NCI-H446 (cell line): ENCODE measurements around the gene TRAF7.

ENCODE experiments used
- DNase-seq, 2 experiments: peaks; one replicate each; lab custom pipeline; 2025; lab: John Stamatoyannopoulos, UW

The TRAF7 gene

GRCh38 chr16:2147981-2148671 lies 7.5 kb upstream of the TRAF7 start, which contains the start of gene RAB26:
RAB26 (plus strand) TSS chr16:2148625; CDS start chr16:2148784, 159 bp downstream.
- peak; percentile 89 to 96 for DNase-seq

GRCh38 chr16:2148714-2149629 lies 6.6 kb upstream of the TRAF7 start:
- DNase-seq, result peak in 1 of 2 experiments; percentile 32

GRCh38 chr16:2149630-2150417 lies 5.8 kb upstream of the TRAF7 start:
- DNase-seq, result no peak

- peak; percentile 83 to 94 for DNase-seq
These were observed 5.0 kb upstream of the TRAF7 start for GRCh38 chr16:2150418-2151187.

GRCh38 chr16:2151188-2152091 lies 4.1 kb upstream of the TRAF7 start:
- no peak for DNase-seq

GRCh38 chr16:2152695-2153506 lies 2.7 kb upstream of the TRAF7 start:
- DNase-seq, result peak in 1 of 2 experiments; percentile 60

- DNase-seq, result no peak
These were observed 970 bp upstream of the TRAF7 start for GRCh38 chr16:2154533-2155090.

GRCh38 chr16:2155977-2156848 lies 631 bp downstream of the TRAF7 start:
- no peak for DNase-seq

GRCh38 chr16:2156849-2157224 lies 1.3 kb downstream of the TRAF7 start:
- DNase-seq, result no peak

GRCh38 chr16:2157480-2158261 lies 2.1 kb downstream of the TRAF7 start:
- no peak for DNase-seq

- no peak for DNase-seq
These were observed 2.7 kb downstream of the TRAF7 start for GRCh38 chr16:2158262-2158638.

GRCh38 chr16:2159175-2159838 lies 3.7 kb downstream of the TRAF7 start:
- no peak for DNase-seq

- DNase-seq, result no peak
These were observed 5.5 kb downstream of the TRAF7 start for GRCh38 chr16:2160915-2161551.

- no peak for DNase-seq
These were observed 6.3 kb downstream of the TRAF7 start for GRCh38 chr16:2161911-2162310.

GRCh38 chr16:2162676-2163118 lies 7.1 kb downstream of the TRAF7 start:
- DNase-seq, result no peak

GRCh38 chr16:2163211-2163881 lies 7.8 kb downstream of the TRAF7 start:
- no peak for DNase-seq
